ENCODE results near the gene WASHC4. TPM values are rescaled to one million over a fixed set of nuclear protein-coding genes. Genes with fewer than 3 reads are reported as not detected.

Gene WASHC4
- total RNA-seq, 1 experiment from 2014 or later = 28.7 TPM

DNA sequence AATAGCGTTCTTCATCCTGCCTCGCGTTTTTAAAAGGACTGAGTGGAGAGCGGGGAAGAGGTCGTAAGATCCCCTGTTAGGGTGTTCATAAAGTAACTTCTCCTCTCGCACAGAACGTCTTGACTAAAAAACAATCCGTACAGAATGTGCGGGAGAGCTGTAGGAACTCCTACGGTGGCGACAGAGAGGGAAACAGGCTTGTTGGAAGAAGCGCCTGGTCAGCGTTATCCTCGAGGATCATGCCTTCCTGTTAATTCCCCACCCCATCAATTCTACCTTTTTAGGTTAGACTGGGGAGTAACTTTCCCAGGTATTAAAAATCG lies 399 bp upstream of the WASHC4 start:
- Histone ChIP-seq H3K27ac (peak overlapping the region; percentile 28; the same call in 1 of the 2 replicates), H3K9me3 (ENCODE audit: insufficient read depth, low read depth) (no peaks in the 10 kb centered on the region), H3K79me2 (ENCODE audit: low read depth) (peaks cover 41% of the 10 kb centered on the region), H3K9me2 (ENCODE audit: insufficient read depth) (no peaks in the 10 kb centered on the region), H2AFZ (peak overlapping the region; percentile 94), H3K36me3 (ENCODE audit: low read depth) (peaks cover 10% of the 10 kb centered on the region), H3F3A (ENCODE audit: insufficient read depth, low read depth) (peaks cover 13% of the 10 kb centered on the region; the same call in 1 of the 2 replicates), H3K4me2 (peak overlapping the region; percentile 92), H3K4me1 (replicated peaks; ENCODE audit: insufficient read depth) (peaks cover 35% of the 10 kb centered on the region), H3K27me3 (ENCODE audit: insufficient read depth, low read depth) (no peaks in the 10 kb centered on the region), H3K4me3 (peak overlapping the region; percentile 82), H4K20me1 (ENCODE audit: insufficient read depth) (peaks cover 21% of the 10 kb centered on the region; the same call in 1 of the 2 replicates)
- ChIA-PET CTCF (no interaction called here), POLR2A (ENCODE audit: unreplicated experiment) (interaction anchor here (0.5 kb wide), 1 partner anchor 1177 kb away, joined by 3 read pairs; the partner anchor contains the start of gene HSP90B1)
- TSS peak; percentile 79 for BruUV-seq (replicated peaks)
- no peak for TF ChIP-seq EZH2 (IDR thresholded peaks at IDR 0.05; ENCODE audit: low read depth)
- TF ChIP-seq CTCF (conservative IDR thresholded peaks at IDR 0.05) = no peak
- DNase-seq = no peak
- intact Hi-C loops (cut with micrococcal nuclease; ENCODE audit: unreplicated experiment) = loop anchor here (10.0 kb wide), 1 partner anchor 902 kb away; no protein-coding TSS in a partner anchor

GRCh38 chr12:105109465-105110212 lies 2.1 kb downstream of the WASHC4 start:
- no peaks in the 10 kb centered on the region for H3K27me3 ChIP-seq (ENCODE audit: insufficient read depth, low read depth)
- H3K9me2 ChIP-seq (ENCODE audit: insufficient read depth) = no peaks in the 10 kb centered on the region
- ChIA-PET POLR2A (ENCODE audit: unreplicated experiment) (no interaction called here), CTCF (no interaction called here)
- no peak overlapping the region for H2AFZ ChIP-seq
- H4K20me1 ChIP-seq (ENCODE audit: insufficient read depth) = peaks cover 21% of the 10 kb centered on the region; the same call in 1 of the 2 replicates
- DNase-seq = no peak
- peaks cover 46% of the 10 kb centered on the region for H3K79me2 ChIP-seq (ENCODE audit: low read depth)
- H3K4me1 ChIP-seq (replicated peaks; ENCODE audit: insufficient read depth) = peaks cover 35% of the 10 kb centered on the region
- H3F3A ChIP-seq (ENCODE audit: insufficient read depth, low read depth) = peaks cover 13% of the 10 kb centered on the region; the same call in 1 of the 2 replicates
- intact Hi-C loops (cut with micrococcal nuclease; ENCODE audit: unreplicated experiment) = loop anchor here (10.0 kb wide), 1 partner anchor 905 kb away; no protein-coding TSS in a partner anchor
- peak overlapping the region; percentile 82; the same call in 1 of the 2 replicates for H3K4me3 ChIP-seq
- no TSS peak for BruUV-seq (replicated peaks)
- TF ChIP-seq CTCF (conservative IDR thresholded peaks at IDR 0.05) (no peak), EZH2 (IDR thresholded peaks at IDR 0.05; ENCODE audit: low read depth) (no peak)
- peaks cover 15% of the 10 kb centered on the region for H3K36me3 ChIP-seq (ENCODE audit: low read depth)
- H3K4me2 ChIP-seq = peak overlapping the region; percentile 92
- no peaks in the 10 kb centered on the region for H3K9me3 ChIP-seq (ENCODE audit: insufficient read depth, low read depth)
- H3K27ac ChIP-seq = no peak overlapping the region

- Histone ChIP-seq H3K36me3 (ENCODE audit: low read depth) (peaks cover 22% of the 10 kb centered on the region), H3K27me3 (ENCODE audit: insufficient read depth, low read depth) (no peaks in the 10 kb centered on the region), H3K4me2 (peak overlapping the region; percentile 1; the same call in 1 of the 2 replicates), H3K4me3 (no peak overlapping the region), H3K9me3 (ENCODE audit: insufficient read depth, low read depth) (no peaks in the 10 kb centered on the region), H3K79me2 (ENCODE audit: low read depth) (peaks cover 46% of the 10 kb centered on the region), H3F3A (ENCODE audit: insufficient read depth, low read depth) (peaks cover 13% of the 10 kb centered on the region; the same call in 1 of the 2 replicates), H3K9me2 (ENCODE audit: insufficient read depth) (no peaks in the 10 kb centered on the region), H3K4me1 (replicated peaks; ENCODE audit: insufficient read depth) (peaks cover 34% of the 10 kb centered on the region), H3K27ac (no peak overlapping the region), H4K20me1 (ENCODE audit: insufficient read depth) (peaks cover 21% of the 10 kb centered on the region; the same call in 1 of the 2 replicates), H2AFZ (no peak overlapping the region)
- intact Hi-C loops (cut with micrococcal nuclease; ENCODE audit: unreplicated experiment) = no loop called here
- no peak for DNase-seq
- POLR2A ChIA-PET (ENCODE audit: unreplicated experiment) = no interaction called here
- CTCF ChIA-PET = no interaction called here
- TF ChIP-seq CTCF (conservative IDR thresholded peaks at IDR 0.05) = no peak
- no peak for TF ChIP-seq EZH2 (IDR thresholded peaks at IDR 0.05; ENCODE audit: low read depth)
- BruUV-seq (replicated peaks) = no TSS peak
Observed at GRCh38 chr12:105110851-105111250, 3.3 kb downstream of the WASHC4 start.
